ENCODE measurements around the gene CLDN5. TPM values are rescaled to one million over a fixed set of nuclear protein-coding genes. Genes with fewer than 3 reads are reported as not detected.

Gene CLDN5
- total RNA-seq, 1 donor from 2014 or later, result not detected

- no peak overlapping the region for H2AFZ ChIP-seq (ENCODE audit: low read depth, low read length)
- FAIRE-seq (no peak), DNase-seq (ENCODE audit: low read depth) (no peak)
- H3K4me1 ChIP-seq (ENCODE audit: insufficient read depth, low read length), result peaks cover 13% of the 10 kb centered on the region
- no peak overlapping the region for H3K4me2 ChIP-seq (ENCODE audit: low read length)
- H3K27me3 Mint-ChIP-seq (ENCODE audit: low read depth, unreplicated experiment), result peaks cover 56% of the 10 kb centered on the region
- peaks cover 7% of the 10 kb centered on the region for H3K27me3 ChIP-seq (ENCODE audit: insufficient read depth, low read length)
- no peaks in the 10 kb centered on the region for H3K9me3 Mint-ChIP-seq (ENCODE audit: unreplicated experiment)
- H3K27ac Mint-ChIP-seq (ENCODE audit: unreplicated experiment), result no peak overlapping the region
- no peaks in the 10 kb centered on the region for H3K79me2 ChIP-seq (ENCODE audit: insufficient read depth, low read length)
- no peak overlapping the region for H3K9ac ChIP-seq (ENCODE audit: low read length)
- H3K9me3 ChIP-seq (ENCODE audit: insufficient read depth, low read depth, low read length), result no peaks in the 10 kb centered on the region
- peaks cover 4% of the 10 kb centered on the region for H3K4me1 Mint-ChIP-seq (ENCODE audit: low read depth, unreplicated experiment)
- peak; percentile 4 for TF ChIP-seq EZH2 (IDR thresholded peaks at IDR 0.05; ENCODE audit: insufficient read depth, low read length)
- TF ChIP-seq, protein P1, sequence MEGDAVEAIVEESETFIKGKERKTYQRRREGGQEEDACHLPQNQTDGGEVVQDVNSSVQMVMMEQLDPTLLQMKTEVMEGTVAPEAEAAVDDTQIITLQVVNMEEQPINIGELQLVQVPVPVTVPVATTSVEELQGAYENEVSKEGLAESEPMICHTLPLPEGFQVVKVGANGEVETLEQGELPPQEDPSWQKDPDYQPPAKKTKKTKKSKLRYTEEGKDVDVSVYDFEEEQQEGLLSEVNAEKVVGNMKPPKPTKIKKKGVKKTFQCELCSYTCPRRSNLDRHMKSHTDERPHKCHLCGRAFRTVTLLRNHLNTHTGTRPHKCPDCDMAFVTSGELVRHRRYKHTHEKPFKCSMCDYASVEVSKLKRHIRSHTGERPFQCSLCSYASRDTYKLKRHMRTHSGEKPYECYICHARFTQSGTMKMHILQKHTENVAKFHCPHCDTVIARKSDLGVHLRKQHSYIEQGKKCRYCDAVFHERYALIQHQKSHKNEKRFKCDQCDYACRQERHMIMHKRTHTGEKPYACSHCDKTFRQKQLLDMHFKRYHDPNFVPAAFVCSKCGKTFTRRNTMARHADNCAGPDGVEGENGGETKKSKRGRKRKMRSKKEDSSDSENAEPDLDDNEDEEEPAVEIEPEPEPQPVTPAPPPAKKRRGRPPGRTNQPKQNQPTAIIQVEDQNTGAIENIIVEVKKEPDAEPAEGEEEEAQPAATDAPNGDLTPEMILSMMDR (IDR thresholded peaks at IDR 0.05; ENCODE audit: insufficient read depth, low read depth, low read length), result no peak
- H4K20me1 ChIP-seq (ENCODE audit: insufficient read depth, low read length), result no peaks in the 10 kb centered on the region
- no peak overlapping the region for H3K27ac ChIP-seq (ENCODE audit: low read depth, low read length)
- H3K4me3 ChIP-seq (ENCODE audit: insufficient read depth, low read depth, low read length), result no peak overlapping the region
- no peaks in the 10 kb centered on the region for H3K36me3 Mint-ChIP-seq (ENCODE audit: low read depth, unreplicated experiment)
- no peaks in the 10 kb centered on the region for H3K36me3 ChIP-seq (ENCODE audit: insufficient read depth, low read length)
- no peak overlapping the region for H3K4me3 Mint-ChIP-seq (ENCODE audit: unreplicated experiment)
Observed at GRCh38 chr22:19522190-19522880, 1.9 kb downstream of the CLDN5 start.

DNA sequence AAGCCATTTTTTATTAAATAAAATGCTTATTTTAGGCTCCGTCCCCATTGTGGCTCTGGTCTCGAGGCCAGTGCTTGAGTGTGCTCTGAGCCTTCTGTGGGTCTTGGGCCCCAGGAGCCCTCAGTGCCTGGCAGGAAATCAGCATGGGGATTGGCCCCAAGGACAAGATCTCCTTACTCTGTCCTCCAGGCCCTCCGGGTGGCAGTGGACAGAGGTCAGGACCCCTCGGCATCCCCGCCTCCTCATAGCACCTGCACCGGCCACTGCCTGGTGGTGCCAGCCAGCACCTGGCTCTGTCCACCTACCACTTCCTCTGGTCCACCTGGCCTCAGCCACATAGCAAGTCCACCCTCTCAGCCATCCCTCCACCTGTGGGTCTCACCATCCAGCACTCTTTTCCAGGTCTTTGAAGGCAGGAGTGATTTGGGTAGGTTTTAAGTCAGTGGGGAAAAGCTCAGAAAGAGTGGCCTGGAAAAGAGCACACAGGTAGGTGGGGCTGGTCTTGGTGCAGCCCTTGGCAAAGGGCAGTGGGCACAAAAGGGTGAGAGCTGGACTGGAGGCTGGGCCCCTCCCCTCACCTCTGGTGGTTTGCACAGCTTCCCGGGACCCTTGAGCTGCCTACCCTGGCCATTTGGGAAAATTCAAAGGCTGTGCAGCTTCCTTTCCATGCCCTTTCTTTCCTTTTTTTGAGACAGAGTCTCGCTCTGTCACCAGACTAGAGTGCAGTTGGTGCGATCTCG is 3.5 kb downstream of the CLDN5 start:
- H3K9me3 Mint-ChIP-seq (ENCODE audit: unreplicated experiment), result peaks cover 2% of the 10 kb centered on the region
- H3K4me3 Mint-ChIP-seq (ENCODE audit: unreplicated experiment), result no peak overlapping the region
- peaks cover 7% of the 10 kb centered on the region for H3K27me3 ChIP-seq (ENCODE audit: insufficient read depth, low read length)
- H3K9ac ChIP-seq (ENCODE audit: low read length), result no peak overlapping the region
- no peaks in the 10 kb centered on the region for H3K79me2 ChIP-seq (ENCODE audit: insufficient read depth, low read length)
- peaks cover 41% of the 10 kb centered on the region for H3K27me3 Mint-ChIP-seq (ENCODE audit: low read depth, unreplicated experiment)
- TF ChIP-seq EZH2 (IDR thresholded peaks at IDR 0.05; ENCODE audit: insufficient read depth, low read length), result no peak
- TF ChIP-seq, protein P1 (IDR thresholded peaks at IDR 0.05; ENCODE audit: insufficient read depth, low read depth, low read length), result no peak
- no peaks in the 10 kb centered on the region for H3K36me3 ChIP-seq (ENCODE audit: insufficient read depth, low read length)
- no peak overlapping the region for H3K4me3 ChIP-seq (ENCODE audit: insufficient read depth, low read depth, low read length)
- no peaks in the 10 kb centered on the region for H4K20me1 ChIP-seq (ENCODE audit: insufficient read depth, low read length)
- H2AFZ ChIP-seq (ENCODE audit: low read depth, low read length), result no peak overlapping the region
- no peak overlapping the region for H3K27ac Mint-ChIP-seq (ENCODE audit: unreplicated experiment)
- FAIRE-seq, result no peak
- H3K4me1 ChIP-seq (ENCODE audit: insufficient read depth, low read length), result peaks cover 13% of the 10 kb centered on the region
- DNase-seq (ENCODE audit: low read depth), result no peak
- H3K4me2 ChIP-seq (ENCODE audit: low read length), result no peak overlapping the region
- no peaks in the 10 kb centered on the region for H3K36me3 Mint-ChIP-seq (ENCODE audit: low read depth, unreplicated experiment)
- no peak overlapping the region for H3K27ac ChIP-seq (ENCODE audit: low read depth, low read length)
- no peaks in the 10 kb centered on the region for H3K9me3 ChIP-seq (ENCODE audit: insufficient read depth, low read depth, low read length)
- H3K4me1 Mint-ChIP-seq (ENCODE audit: low read depth, unreplicated experiment), result peaks cover 4% of the 10 kb centered on the region

GRCh38 chr22:19520007-19520406 is 4.2 kb downstream of the CLDN5 start:
- Mint-ChIP-seq H3K27ac (ENCODE audit: unreplicated experiment) (no peak overlapping the region), H3K36me3 (ENCODE audit: low read depth, unreplicated experiment) (no peaks in the 10 kb centered on the region), H3K4me1 (ENCODE audit: low read depth, unreplicated experiment) (peaks cover 8% of the 10 kb centered on the region), H3K27me3 (ENCODE audit: low read depth, unreplicated experiment) (peaks cover 39% of the 10 kb centered on the region), H3K9me3 (ENCODE audit: unreplicated experiment) (peaks cover 3% of the 10 kb centered on the region), H3K4me3 (ENCODE audit: unreplicated experiment) (no peak overlapping the region)
- Histone ChIP-seq H3K4me3 (ENCODE audit: insufficient read depth, low read depth, low read length) (no peak overlapping the region), H3K79me2 (ENCODE audit: insufficient read depth, low read length) (no peaks in the 10 kb centered on the region), H3K9me3 (ENCODE audit: insufficient read depth, low read depth, low read length) (no peaks in the 10 kb centered on the region), H3K4me2 (ENCODE audit: low read length) (no peak overlapping the region), H4K20me1 (ENCODE audit: insufficient read depth, low read length) (no peaks in the 10 kb centered on the region), H3K4me1 (ENCODE audit: insufficient read depth, low read length) (peaks cover 13% of the 10 kb centered on the region), H3K36me3 (ENCODE audit: insufficient read depth, low read length) (no peaks in the 10 kb centered on the region), H3K9ac (ENCODE audit: low read length) (no peak overlapping the region), H3K27ac (ENCODE audit: low read depth, low read length) (no peak overlapping the region), H2AFZ (ENCODE audit: low read depth, low read length) (no peak overlapping the region), H3K27me3 (ENCODE audit: insufficient read depth, low read length) (peaks cover 5% of the 10 kb centered on the region)
- TF ChIP-seq, protein P1 (IDR thresholded peaks at IDR 0.05; ENCODE audit: insufficient read depth, low read depth, low read length), result no peak
- no peak for TF ChIP-seq EZH2 (IDR thresholded peaks at IDR 0.05; ENCODE audit: insufficient read depth, low read length)
- DNase-seq (ENCODE audit: low read depth) (no peak), FAIRE-seq (no peak)

All from astrocyte (in vitro differentiated cells and primary cell).